Cardiac muscle cell (in vitro differentiated cells and primary cell): Measurements from ENCODE around the gene ZNF17. TPM values are rescaled to one million over a fixed set of nuclear protein-coding genes. Genes with fewer than 3 reads are reported as not detected.

ENCODE experiments used
- DNase-seq, 2 donors: peaks; one replicate each; pipeline versions ENCODE4 v3.0.0 to v3.0.0-alpha.2; 2010 to 2017; ENCODE audit warnings: low read depth in 1 of 2, low spot score in 1 of 2
- H3K27ac ChIP-seq: fragments of 200-600 bp; sonication (generic); 2 replicates; pipeline ENCODE4 v1.5.1; 2016
- H3K27me3 ChIP-seq: fragments of 200-600 bp; sonication (generic); 2 replicates; pipeline ENCODE4 v1.6.0; 2016; ENCODE audit warnings: control low read depth
- H3K36me3 ChIP-seq: fragments of 200-600 bp; sonication (generic); 2 replicates; pipeline ENCODE4 v1.5.1; 2016; ENCODE audit warnings: control low read depth
- H3K4me1 ChIP-seq: fragments of 200-600 bp; sonication (generic); 2 replicates; pipeline ENCODE4 v1.8.1; 2017; ENCODE audit warnings: low read depth, mild to moderate bottlenecking, mixed run types
- H3K4me3 ChIP-seq: fragments of 200-600 bp; sonication (generic); 2 replicates; pipeline ENCODE4 v1.5.1; 2016; ENCODE audit warnings: mild to moderate bottlenecking
- H3K9me3 ChIP-seq: fragments of 200-600 bp; sonication (generic); 2 replicates; pipeline ENCODE4 v1.5.1; 2017; ENCODE audit warnings: low read depth, mild to moderate bottlenecking, control low read depth
- polyA plus RNA-seq: library from polyadenylated mRNA; unstranded; fragments of >200 nt; fragmentation: Nextera tagmentation; extraction: Ambion mirVana; gene quantifications from 2 replicates; pipeline ENCODE4 v1.2.1, GENCODE V29; 2016
- total RNA-seq: library from RNA; depleted of rRNA; stranded (reverse); fragments of >200 nt; gene quantifications from 2 replicates; pipeline ENCODE4 v1.2.3, GENCODE V29; 2016
- TF ChIP-seq, protein P1 (sequence below): IDR thresholded peaks from 2 replicates; pipeline ENCODE4 v1.5.1; 2012; ENCODE audit warnings: low read depth, mild to moderate bottlenecking, low read length

Gene ZNF17
- total and polyA plus RNA-seq, 2 experiments from 2014 or later = 4.2 to 5.8 TPM

DNA sequence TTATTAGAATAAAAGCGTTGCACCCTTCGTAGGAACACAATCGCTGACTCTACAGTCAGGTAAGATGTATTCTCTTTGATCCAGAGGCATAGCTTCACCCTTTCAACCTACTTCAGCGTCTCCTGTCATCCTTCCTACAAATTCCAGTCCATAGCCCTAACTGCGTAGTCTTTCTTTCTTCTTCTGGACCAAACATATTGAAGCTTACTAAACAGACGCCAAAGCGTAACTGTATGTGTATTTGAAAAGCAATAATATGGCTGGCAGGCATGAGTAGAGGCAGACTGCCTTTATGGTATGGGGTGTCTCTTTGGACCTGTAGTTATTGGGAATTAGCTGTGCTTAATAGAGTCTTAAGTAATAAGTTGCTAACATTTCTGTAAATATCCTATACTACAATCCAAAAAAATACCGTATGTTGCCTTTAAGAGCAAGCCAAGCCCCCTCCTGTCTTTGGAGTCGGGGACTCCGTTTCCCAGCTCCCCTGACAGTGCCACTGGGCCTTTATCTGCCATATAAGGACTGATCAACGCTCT lies 21.7 kb upstream of the ZNF17 start:
- H3K4me1 ChIP-seq = peaks cover 10% of the 10 kb centered on the region
- H3K27ac ChIP-seq = peak overlapping the region; percentile 99
- H3K4me3 ChIP-seq = no peak overlapping the region
- H3K9me3 ChIP-seq = no peaks in the 10 kb centered on the region
- DNase-seq = no peak
- TF ChIP-seq, protein P1, sequence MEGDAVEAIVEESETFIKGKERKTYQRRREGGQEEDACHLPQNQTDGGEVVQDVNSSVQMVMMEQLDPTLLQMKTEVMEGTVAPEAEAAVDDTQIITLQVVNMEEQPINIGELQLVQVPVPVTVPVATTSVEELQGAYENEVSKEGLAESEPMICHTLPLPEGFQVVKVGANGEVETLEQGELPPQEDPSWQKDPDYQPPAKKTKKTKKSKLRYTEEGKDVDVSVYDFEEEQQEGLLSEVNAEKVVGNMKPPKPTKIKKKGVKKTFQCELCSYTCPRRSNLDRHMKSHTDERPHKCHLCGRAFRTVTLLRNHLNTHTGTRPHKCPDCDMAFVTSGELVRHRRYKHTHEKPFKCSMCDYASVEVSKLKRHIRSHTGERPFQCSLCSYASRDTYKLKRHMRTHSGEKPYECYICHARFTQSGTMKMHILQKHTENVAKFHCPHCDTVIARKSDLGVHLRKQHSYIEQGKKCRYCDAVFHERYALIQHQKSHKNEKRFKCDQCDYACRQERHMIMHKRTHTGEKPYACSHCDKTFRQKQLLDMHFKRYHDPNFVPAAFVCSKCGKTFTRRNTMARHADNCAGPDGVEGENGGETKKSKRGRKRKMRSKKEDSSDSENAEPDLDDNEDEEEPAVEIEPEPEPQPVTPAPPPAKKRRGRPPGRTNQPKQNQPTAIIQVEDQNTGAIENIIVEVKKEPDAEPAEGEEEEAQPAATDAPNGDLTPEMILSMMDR = no peak
- no peaks in the 10 kb centered on the region for H3K27me3 ChIP-seq
- no peaks in the 10 kb centered on the region for H3K36me3 ChIP-seq

DNA sequence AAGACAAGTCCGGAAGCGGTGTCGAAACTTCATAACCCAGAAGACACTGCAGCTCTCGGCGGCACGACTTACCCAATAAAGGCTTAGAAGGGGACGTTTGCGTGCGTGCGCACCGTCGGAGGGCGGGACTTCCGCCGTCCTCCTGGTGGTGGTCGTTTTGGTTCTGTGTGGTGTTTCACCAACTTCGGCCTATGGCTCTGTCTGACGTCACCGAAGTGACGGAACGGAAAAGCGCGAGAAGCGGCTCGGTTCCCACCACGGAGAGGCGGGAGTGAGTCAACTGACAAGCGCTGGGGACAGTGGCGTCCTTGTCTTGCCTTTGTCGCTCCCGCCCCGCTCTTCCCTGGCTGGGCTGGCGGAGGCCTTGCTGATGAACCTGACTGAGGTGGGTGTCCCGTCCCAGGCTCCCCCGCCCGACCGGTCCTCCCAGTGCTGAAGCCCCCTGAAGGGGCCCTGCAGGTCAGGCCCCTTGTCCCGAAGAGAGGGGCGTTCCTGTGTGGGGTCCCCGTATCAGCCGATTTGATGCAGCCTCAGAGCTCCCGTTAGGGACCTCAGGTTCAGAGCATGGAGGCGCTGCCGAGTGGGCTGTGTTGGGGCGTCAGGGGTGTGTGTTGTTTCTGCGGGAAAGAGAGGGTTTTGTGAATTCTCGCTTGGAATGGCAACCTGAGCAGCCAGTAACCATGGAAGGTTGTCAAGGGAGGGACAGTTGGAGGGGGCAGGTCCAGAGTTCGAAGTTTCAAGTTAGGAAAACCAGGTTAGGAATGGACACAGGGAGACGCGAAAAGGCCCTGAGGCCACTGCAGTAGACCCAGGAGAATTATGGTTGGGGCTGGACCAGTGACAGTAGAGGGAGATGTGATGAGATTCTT lies 21.0 kb upstream of the ZNF17 start, which contains the start of gene ZNF548:
Gene ZNF548, plus strand, starts transcription at position 125 of the 869 bp plus-strand sequence. Its CDS starts 246 bp downstream, at position 371.
- Histone ChIP-seq H3K4me3 (peak within 1 kb of the TSS; percentile 68), H3K4me1 (peaks cover 10% of the 10 kb centered on the region), H3K27me3 (no peaks in the 10 kb centered on the region), H3K27ac (peak within 1 kb of the TSS; percentile 99), H3K9me3 (no peaks in the 10 kb centered on the region), H3K36me3 (no peaks in the 10 kb centered on the region)
- TF ChIP-seq, protein P1 = peak; percentile 24
- DNase-seq = peak; percentile 99

DNA sequence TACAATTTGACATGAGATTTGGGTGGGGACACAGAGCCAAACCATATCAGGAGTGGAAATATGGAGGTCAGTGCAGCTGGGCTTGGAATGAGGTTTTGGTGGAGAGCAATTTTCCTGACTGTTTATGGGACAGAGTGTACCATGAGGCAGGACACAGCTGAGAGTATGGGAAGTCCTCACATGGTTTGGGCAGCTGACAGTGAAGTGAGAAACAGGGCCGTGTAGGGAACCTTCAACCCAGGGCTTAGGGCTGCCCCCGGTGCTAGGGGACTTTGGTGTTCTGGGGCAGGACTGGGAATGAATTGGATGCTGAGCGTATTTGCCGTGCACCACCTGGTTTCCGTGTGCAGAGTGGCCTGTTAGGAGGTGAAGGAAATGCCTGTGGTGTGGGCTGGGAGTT lies 15.3 kb upstream of the ZNF17 start:
- H3K36me3 ChIP-seq = peaks cover 21% of the 10 kb centered on the region
- H3K27ac ChIP-seq = no peak overlapping the region
- H3K9me3 ChIP-seq = no peaks in the 10 kb centered on the region
- TF ChIP-seq, protein P1 = no peak
- H3K4me1 ChIP-seq = peaks cover 8% of the 10 kb centered on the region
- no peaks in the 10 kb centered on the region for H3K27me3 ChIP-seq
- H3K4me3 ChIP-seq = no peak overlapping the region
- DNase-seq = no peak

DNA sequence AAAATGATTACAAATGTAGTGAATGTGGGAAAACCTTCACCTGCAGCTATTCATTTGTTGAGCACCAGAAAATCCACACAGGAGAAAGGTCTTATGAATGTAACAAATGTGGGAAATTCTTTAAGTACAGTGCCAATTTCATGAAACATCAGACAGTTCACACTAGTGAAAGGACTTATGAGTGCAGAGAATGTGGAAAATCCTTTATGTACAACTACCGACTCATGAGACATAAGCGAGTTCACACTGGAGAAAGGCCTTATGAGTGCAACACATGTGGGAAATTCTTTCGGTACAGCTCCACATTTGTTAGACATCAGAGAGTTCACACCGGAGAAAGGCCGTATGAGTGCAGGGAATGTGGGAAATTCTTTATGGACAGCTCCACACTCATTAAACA lies 12.1 kb upstream of the ZNF17 start:
- no peak for DNase-seq
- TF ChIP-seq, protein P1 = no peak
- Histone ChIP-seq H3K36me3 (peaks cover 21% of the 10 kb centered on the region), H3K9me3 (no peaks in the 10 kb centered on the region), H3K27ac (no peak overlapping the region), H3K27me3 (no peaks in the 10 kb centered on the region), H3K4me1 (no peaks in the 10 kb centered on the region), H3K4me3 (no peak overlapping the region)

DNA sequence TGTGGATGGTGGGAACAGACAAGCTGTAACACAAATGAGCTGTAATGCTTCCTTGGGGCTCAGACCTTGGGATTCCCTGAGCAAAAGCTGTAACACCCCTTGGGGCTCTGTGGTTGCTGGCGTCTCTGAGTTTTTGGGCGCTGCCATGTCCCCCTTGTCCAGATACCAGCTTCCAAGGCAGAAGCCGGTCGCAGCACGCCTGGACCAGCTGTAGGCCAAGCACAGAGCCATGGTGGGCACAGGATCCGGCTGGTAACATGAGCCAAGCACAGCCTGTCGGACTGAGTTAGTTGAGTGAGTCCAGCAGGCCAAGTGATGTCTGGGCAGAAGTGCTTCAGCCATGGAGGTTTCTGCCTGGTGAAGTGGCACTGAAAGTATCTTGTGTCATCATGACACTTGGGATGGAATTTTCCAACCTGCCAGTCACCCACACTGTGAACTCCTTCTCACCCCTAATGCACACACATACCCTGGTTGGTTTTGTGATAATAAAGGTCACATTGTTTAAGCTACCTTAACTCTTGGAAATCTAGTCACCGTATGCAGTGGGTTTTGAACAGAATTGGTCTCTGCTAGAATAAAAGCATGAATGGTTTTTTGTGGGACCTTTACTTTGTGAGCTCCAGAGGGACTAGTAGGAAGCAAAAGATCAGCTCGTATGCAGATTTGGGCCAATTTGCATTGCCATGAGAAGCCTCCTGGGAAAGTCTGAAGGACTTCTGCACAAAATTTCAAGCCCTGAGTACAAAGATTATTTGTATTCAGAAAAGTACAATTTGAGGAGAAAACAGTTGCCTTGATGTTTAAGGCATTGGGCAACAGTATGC lies 7.0 kb upstream of the ZNF17 start:
- Histone ChIP-seq H3K9me3 (no peaks in the 10 kb centered on the region), H3K4me1 (no peaks in the 10 kb centered on the region), H3K4me3 (no peak overlapping the region), H3K36me3 (peaks cover 11% of the 10 kb centered on the region), H3K27ac (peak overlapping the region; percentile 59), H3K27me3 (no peaks in the 10 kb centered on the region)
- TF ChIP-seq, protein P1 = no peak
- no peak for DNase-seq
